Naive thymus-derived CD4-positive, alpha-beta T cell (primary cell): ENCODE data around the gene ADAMTS16. TPM values are rescaled to one million over a fixed set of nuclear protein-coding genes. Genes with fewer than 3 reads are reported as not detected.

Source experiments
- ATAC-seq: fragments of 150-1000 bp; cut with Tn5 transposase; 2 replicates; pipeline ENCODE4 v1.10.0; 2021; ENCODE audit warnings: mild to moderate bottlenecking, moderate library complexity
- CTCF ChIA-PET: fragments of 350-600 bp; sonication (Branson Sonifier 250); formaldehyde crosslinking; loops from one replicate; lab custom pipeline; 2021; ENCODE audit warnings: antibody characterized with exemption; lab: Charles Lee
- POLR2A ChIA-PET: fragments of 350-600 bp; sonication (Branson Sonifier 250); formaldehyde crosslinking; loops from one replicate; lab custom pipeline; 2021; ENCODE audit warnings: antibody characterized with exemption, inconsistent platforms; lab: Charles Lee
- DNase-seq, 9 donors: peaks; one replicate each; pipeline versions ENCODE4 v3.0.0 to v3.0.0-alpha.2; 2020 to 2022; ENCODE audit warnings: mixed read lengths in 1 of 9
- H3K27ac ChIP-seq: one replicate; pipeline ENCODE4 v1.7.0; 2013; ENCODE audit warnings: mild to moderate bottlenecking, low read depth, low read length, moderate library complexity
- H3K27me3 ChIP-seq, 2 donors: one replicate each; pipeline ENCODE4 v1.7.0; 2013; ENCODE audit warnings: low read length in 2 of 2, mild to moderate bottlenecking in 2 of 2, moderate library complexity in 2 of 2; ENCODE audit not compliant: control insufficient read depth in 2 of 2, insufficient read depth in 2 of 2
- H3K36me3 ChIP-seq, 3 experiments: 1 replicate in 2 of 3; 2 replicates in 1 of 3; pipeline ENCODE4 v1.7.0; 2013; ENCODE audit warnings: low read length in 3 of 3, mild to moderate bottlenecking in 3 of 3, moderate library complexity in 1 of 3; ENCODE audit not compliant: insufficient read depth in 3 of 3, control insufficient read depth in 2 of 3
- H3K4me1 ChIP-seq, 2 donors: one replicate each; pipeline ENCODE4 v1.7.0; 2013; ENCODE audit warnings: low read length in 2 of 2, mild to moderate bottlenecking in 2 of 2, moderate library complexity in 1 of 2; ENCODE audit not compliant: control insufficient read depth in 2 of 2, insufficient read depth in 2 of 2
- H3K4me3 ChIP-seq: 2 replicates; pipeline ENCODE4 v1.7.0; 2013; ENCODE audit warnings: mild to moderate bottlenecking, low read length
- H3K9me3 ChIP-seq, 3 experiments: 1 replicate in 2 of 3; 2 replicates in 1 of 3; pipeline ENCODE4 v1.7.0; 2013; ENCODE audit warnings: low read length in 3 of 3; ENCODE audit not compliant: control insufficient read depth in 2 of 3
- H3K27ac Mint-ChIP-seq, 9 donors: one replicate each; pipeline ENCODE4 v1.8.0; 2020 to 2022; ENCODE audit warnings: mixed read lengths in 9 of 9, mild to moderate bottlenecking in 8 of 9, moderate library complexity in 5 of 9, inconsistent platforms in 2 of 9
- H3K27me3 Mint-ChIP-seq, 5 donors: one replicate each; pipeline ENCODE4 v1.8.0; 2021 to 2022; ENCODE audit warnings: mixed read lengths in 5 of 5, mild to moderate bottlenecking in 1 of 5
- H3K36me3 Mint-ChIP-seq, 5 donors: one replicate each; pipeline ENCODE4 v1.8.0; 2020 to 2022; ENCODE audit warnings: mixed read lengths in 5 of 5, mild to moderate bottlenecking in 3 of 5, inconsistent platforms in 1 of 5
- H3K4me1 Mint-ChIP-seq, 7 donors: one replicate each; pipeline ENCODE4 v1.8.0; 2020 to 2022; ENCODE audit warnings: mixed read lengths in 7 of 7, mild to moderate bottlenecking in 3 of 7, inconsistent platforms in 1 of 7
- H3K4me3 Mint-ChIP-seq, 10 donors: one replicate each; pipeline ENCODE4 v1.8.0; 2020 to 2022; ENCODE audit warnings: mild to moderate bottlenecking in 10 of 10, mixed read lengths in 10 of 10, moderate library complexity in 6 of 10, inconsistent platforms in 2 of 10
- H3K9me3 Mint-ChIP-seq, 11 donors: one replicate each; pipeline ENCODE4 v1.8.0; 2020 to 2022; ENCODE audit warnings: mixed read lengths in 11 of 11, mild to moderate bottlenecking in 4 of 11, inconsistent platforms in 1 of 11, moderate library complexity in 1 of 11
- intact Hi-C, 2 donors: fragments of 100-400 bp; cut with micrococcal nuclease; formaldehyde crosslinking; loops; one replicate each; pipeline ENCODE4 v1.15.1; 2023
- polyA plus RNA-seq, 2 donors: library from polyadenylated mRNA; unstranded; fragments of 300-500 nt; fragmentation: Illumina TruSeq; gene quantifications; one replicate each; pipeline ENCODE4 v1.2.3, GENCODE V29; 2021
- total RNA-seq, 6 experiments: library from RNA in 5 of 6; stranded (reverse) in 5 of 6; gene quantifications; 1 replicate in 5 of 6; 2 replicates in 1 of 6; pipeline ENCODE4 v1.2.3 and lab custom pipeline; 2021 to 2026

ADAMTS16 gene
- total and polyA plus RNA-seq, 7 experiments from 2014 or later = not detected

DNA sequence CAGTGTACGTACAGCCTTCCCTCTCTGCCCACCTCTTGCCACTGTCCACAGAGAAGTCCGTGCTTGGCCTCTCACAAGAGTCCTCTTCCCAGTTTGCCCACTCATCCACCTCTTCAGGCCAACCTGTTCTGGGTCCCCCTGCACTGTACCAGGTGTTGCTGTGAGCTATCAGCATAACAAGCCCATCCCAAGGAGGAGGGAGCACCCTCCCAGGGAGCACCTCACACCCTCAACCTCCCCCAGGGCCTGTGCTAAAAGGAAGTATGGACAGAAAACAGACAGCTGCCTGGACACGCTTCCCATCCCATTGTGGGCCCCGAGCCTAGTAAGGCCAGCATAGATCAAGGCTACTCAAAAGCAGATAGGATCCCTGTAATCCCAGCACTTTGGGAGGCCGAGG, 168.2 kb downstream of the ADAMTS16 start:
- Mint-ChIP-seq H3K4me3 (no peak overlapping the region), H3K27ac (no peak overlapping the region), H3K27me3 (peaks cover 0 to 4% (median 0%) of the 10 kb centered on the region in 5 donors), H3K4me1 (no peaks in the 10 kb centered on the region), H3K36me3 (peaks cover 0 to 4% (median 0%) of the 10 kb centered on the region in 5 donors), H3K9me3 (peaks cover 0 to 15% (median 4%) of the 10 kb centered on the region in 11 donors)
- Histone ChIP-seq H3K4me1 (no peaks in the 10 kb centered on the region), H3K27ac (no peak overlapping the region), H3K4me3 (no peak overlapping the region), H3K27me3 (no peaks in the 10 kb centered on the region), H3K9me3 (no peaks in the 10 kb centered on the region), H3K36me3 (no peaks in the 10 kb centered on the region)
- intact Hi-C loops = no loop called here
- ATAC-seq (no peak), DNase-seq (no peak)
- ChIA-PET CTCF (no interaction called here), POLR2A (no interaction called here)

DNA sequence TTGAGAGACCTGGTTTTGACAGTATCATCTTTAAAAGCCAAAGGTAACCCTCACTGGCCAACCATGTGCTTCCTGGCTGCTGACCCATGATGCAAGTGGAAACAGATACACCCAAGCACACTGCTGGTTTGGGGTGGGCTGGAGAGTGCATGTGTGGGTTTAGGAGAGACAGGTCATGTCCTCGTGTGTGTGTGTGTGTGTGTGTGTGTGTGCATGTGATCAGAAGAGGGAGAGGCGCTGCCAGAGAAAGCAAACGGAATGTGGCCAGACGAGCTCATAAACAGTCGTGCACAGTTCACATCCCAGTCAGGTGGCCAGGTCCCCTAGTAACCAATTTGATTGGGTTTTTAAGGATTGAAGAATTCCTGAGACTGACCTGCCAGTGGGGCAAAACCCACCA, 169.5 kb downstream of the ADAMTS16 start:
- CTCF ChIA-PET = no interaction called here

DNA sequence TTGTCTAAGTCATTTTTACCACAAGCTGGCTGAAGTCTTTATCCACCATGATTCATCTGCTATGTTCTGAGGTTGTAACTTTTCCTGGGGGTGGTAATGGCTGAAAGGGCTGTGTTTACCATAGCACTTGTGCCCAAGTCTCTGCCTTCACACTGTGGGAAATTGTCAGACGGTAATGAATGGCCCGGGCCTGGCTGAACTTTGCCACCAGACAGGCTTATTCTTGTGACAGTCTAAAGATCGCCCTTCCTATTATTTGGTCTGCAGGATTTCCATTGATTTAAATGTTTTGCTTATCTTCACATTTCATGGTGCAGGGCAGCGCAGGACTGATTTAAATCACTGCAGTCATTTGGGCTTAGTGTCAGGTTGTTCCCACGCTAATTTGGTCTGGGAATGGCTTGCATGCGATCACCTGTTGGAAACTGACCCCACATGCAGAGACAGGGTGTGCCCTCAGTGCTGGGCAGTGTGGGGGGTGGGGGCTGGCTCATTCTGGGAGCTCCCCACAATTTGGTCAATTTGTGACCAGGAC, 173.0 kb downstream of the ADAMTS16 start:
- no peak for ATAC-seq
- Histone ChIP-seq H3K27ac (no peak overlapping the region), H3K27me3 (no peaks in the 10 kb centered on the region), H3K4me3 (no peak overlapping the region), H3K4me1 (no peaks in the 10 kb centered on the region), H3K9me3 (no peaks in the 10 kb centered on the region), H3K36me3 (no peaks in the 10 kb centered on the region)
- POLR2A ChIA-PET = no interaction called here
- Mint-ChIP-seq H3K36me3 (peaks cover 0 to 11% (median 3%) of the 10 kb centered on the region in 5 donors), H3K4me3 (no peak overlapping the region), H3K27ac (no peak overlapping the region), H3K27me3 (peaks cover 0 to 3% (median 0%) of the 10 kb centered on the region in 5 donors), H3K4me1 (peaks cover 0 to 1% (median 0%) of the 10 kb centered on the region in 7 donors), H3K9me3 (peaks cover 0 to 23% (median 7%) of the 10 kb centered on the region in 11 donors)
- intact Hi-C loops = no loop called here
- CTCF ChIA-PET = no interaction called here
- DNase-seq = no peak

More for the DNA sequence above, 169.5 kb downstream of the ADAMTS16 start:
- peaks cover 0 to 1% (median 0%) of the 10 kb centered on the region in 7 donors for H3K4me1 Mint-ChIP-seq
- Histone ChIP-seq H3K4me1 (no peaks in the 10 kb centered on the region), H3K9me3 (no peaks in the 10 kb centered on the region), H3K4me3 (no peak overlapping the region), H3K27me3 (no peaks in the 10 kb centered on the region), H3K36me3 (no peaks in the 10 kb centered on the region), H3K27ac (no peak overlapping the region)
- POLR2A ChIA-PET = no interaction called here
- H3K27me3 Mint-ChIP-seq = peaks cover 0 to 3% (median 0%) of the 10 kb centered on the region in 5 donors
- no peak for DNase-seq
- intact Hi-C loops = no loop called here
- no peak overlapping the region for H3K27ac Mint-ChIP-seq
- peaks cover 0 to 10% (median 4%) of the 10 kb centered on the region in 11 donors for H3K9me3 Mint-ChIP-seq
- peaks cover 0 to 4% (median 0%) of the 10 kb centered on the region in 5 donors for H3K36me3 Mint-ChIP-seq
- no peak for ATAC-seq
- H3K4me3 Mint-ChIP-seq = no peak overlapping the region

DNA sequence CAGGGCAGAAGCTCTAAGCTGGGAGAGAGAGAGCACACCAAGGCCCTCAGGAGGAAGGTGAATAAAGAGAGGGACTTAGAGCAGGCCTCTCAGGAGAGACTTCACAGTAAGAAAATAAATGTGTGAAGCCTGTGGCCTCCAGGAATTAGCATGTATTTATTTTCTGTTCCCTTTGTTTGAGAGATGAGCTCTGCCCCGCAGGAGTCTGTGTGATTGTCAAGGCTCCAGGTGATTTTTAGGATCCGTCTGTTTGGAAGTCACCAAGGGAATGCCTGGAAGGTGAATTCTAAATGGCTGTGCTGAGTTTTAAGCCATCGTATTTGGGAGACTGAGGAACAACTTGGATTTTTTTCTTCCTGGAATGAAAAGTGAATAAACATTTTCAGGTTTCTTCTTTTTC, 174.0 kb downstream of the ADAMTS16 start:
- peaks cover 0 to 4% (median 0%) of the 10 kb centered on the region in 3 experiments for H3K9me3 ChIP-seq

DNA sequence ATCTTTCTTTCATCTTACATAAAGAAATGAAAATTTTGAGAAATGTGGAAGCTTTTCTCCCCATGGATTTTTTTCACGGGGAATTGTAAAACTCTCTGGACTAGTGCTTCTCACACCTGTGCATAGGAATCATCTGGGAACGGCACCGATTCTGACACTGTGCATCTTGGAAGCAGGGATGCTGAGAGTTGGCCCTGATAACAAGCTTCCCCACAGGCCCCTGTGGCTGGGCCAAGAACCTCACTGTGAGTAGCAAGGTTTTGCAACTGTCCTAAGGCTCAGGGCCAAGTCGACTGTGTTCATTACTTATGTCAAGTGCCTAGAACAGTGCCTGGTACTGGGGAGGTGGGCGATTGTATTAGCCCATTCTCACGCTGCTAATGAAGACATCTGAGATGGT, 174.5 kb downstream of the ADAMTS16 start:
- Histone ChIP-seq H3K4me1 (no peaks in the 10 kb centered on the region), H3K9me3 (peaks cover 0 to 5% (median 0%) of the 10 kb centered on the region in 3 experiments), H3K36me3 (no peaks in the 10 kb centered on the region), H3K27ac (no peak overlapping the region), H3K27me3 (no peaks in the 10 kb centered on the region), H3K4me3 (no peak overlapping the region)
- no peak for ATAC-seq
- POLR2A ChIA-PET = no interaction called here
- intact Hi-C loops = no loop called here
- Mint-ChIP-seq H3K36me3 (peaks cover 0 to 15% (median 3%) of the 10 kb centered on the region in 5 donors), H3K4me1 (peaks cover 0 to 1% (median 0%) of the 10 kb centered on the region in 7 donors), H3K27me3 (no peaks in the 10 kb centered on the region), H3K4me3 (no peak overlapping the region), H3K27ac (no peak overlapping the region), H3K9me3 (peaks cover 0 to 30% (median 7%) of the 10 kb centered on the region in 11 donors)
- no peak for DNase-seq
- CTCF ChIA-PET = no interaction called here

More for the DNA sequence above, 174.0 kb downstream of the ADAMTS16 start:
- H3K27ac Mint-ChIP-seq = no peak overlapping the region
- H3K36me3 ChIP-seq = no peaks in the 10 kb centered on the region
- CTCF ChIA-PET = no interaction called here
- H3K4me1 ChIP-seq = no peaks in the 10 kb centered on the region
- peaks cover 0 to 27% (median 7%) of the 10 kb centered on the region in 11 donors for H3K9me3 Mint-ChIP-seq
- H3K27ac ChIP-seq = no peak overlapping the region
- POLR2A ChIA-PET = no interaction called here
- H3K27me3 Mint-ChIP-seq = no peaks in the 10 kb centered on the region
- intact Hi-C loops = no loop called here
- no peak overlapping the region for H3K4me3 Mint-ChIP-seq
- DNase-seq (no peak), ATAC-seq (no peak)
- peaks cover 0 to 15% (median 3%) of the 10 kb centered on the region in 5 donors for H3K36me3 Mint-ChIP-seq
- H3K27me3 ChIP-seq = no peaks in the 10 kb centered on the region
- H3K4me1 Mint-ChIP-seq = peaks cover 0 to 1% (median 0%) of the 10 kb centered on the region in 7 donors
- H3K4me3 ChIP-seq = no peak overlapping the region

DNA sequence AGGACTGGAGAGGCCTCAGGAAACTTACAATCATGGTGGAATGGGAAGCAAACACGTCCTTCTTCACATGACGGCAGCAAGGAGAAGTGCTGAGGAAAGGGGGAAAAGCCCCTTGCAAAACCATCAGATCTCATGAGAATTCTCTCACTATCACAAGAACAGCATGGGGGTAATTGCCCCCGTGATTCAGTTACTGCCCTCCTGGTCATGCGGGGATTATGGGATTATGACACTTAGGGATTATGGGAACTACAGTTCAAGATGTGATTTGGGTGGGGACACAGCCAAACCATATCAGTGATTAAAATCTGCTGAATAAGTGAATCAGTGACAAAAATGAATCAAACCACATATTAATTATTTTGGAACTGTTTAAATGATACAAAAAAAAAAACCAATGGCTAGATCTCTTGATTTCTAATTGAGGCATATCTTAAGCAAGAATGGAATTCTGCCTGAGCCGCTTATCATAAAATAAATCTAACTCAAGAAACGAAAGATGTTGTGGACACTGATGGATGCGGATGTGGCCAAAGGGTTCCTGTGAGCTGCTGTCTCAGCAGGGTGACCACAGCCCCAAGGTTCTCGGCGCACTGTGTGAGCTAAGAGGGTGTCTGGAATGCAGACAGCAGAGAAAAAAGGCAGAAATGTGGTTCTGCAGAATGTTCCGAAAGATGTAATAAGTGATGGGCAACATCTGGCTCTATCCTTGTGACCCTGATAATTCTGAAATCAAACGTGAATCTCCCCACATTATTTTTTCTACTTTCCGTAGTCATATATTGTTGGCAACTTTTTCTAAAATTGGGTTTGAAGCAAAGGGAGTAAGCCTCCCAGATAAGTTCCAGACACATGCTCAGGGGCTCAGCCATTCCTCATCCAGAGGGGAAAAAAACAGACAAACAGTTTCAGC, 175.2 kb downstream of the ADAMTS16 start:
- intact Hi-C loops = no loop called here
- DNase-seq (no peak), ATAC-seq (no peak)
- Histone ChIP-seq H3K9me3 (peaks cover 0 to 5% (median 0%) of the 10 kb centered on the region in 3 experiments), H3K27me3 (no peaks in the 10 kb centered on the region), H3K27ac (no peak overlapping the region), H3K4me3 (no peak overlapping the region), H3K36me3 (no peaks in the 10 kb centered on the region), H3K4me1 (no peaks in the 10 kb centered on the region)
- Mint-ChIP-seq H3K27me3 (no peaks in the 10 kb centered on the region), H3K36me3 (peaks cover 0 to 15% (median 3%) of the 10 kb centered on the region in 5 donors), H3K4me1 (peaks cover 0 to 1% (median 0%) of the 10 kb centered on the region in 7 donors), H3K4me3 (no peak overlapping the region), H3K9me3 (peaks cover 0 to 34% (median 8%) of the 10 kb centered on the region in 11 donors), H3K27ac (no peak overlapping the region)
- POLR2A ChIA-PET = no interaction called here
- CTCF ChIA-PET = no interaction called here
